ENCODE data around the gene RNF26.
A peak's percentile ranks its signal among the peaks of the same experiment; 100 is the strongest.

Gene RNF26

DNA sequence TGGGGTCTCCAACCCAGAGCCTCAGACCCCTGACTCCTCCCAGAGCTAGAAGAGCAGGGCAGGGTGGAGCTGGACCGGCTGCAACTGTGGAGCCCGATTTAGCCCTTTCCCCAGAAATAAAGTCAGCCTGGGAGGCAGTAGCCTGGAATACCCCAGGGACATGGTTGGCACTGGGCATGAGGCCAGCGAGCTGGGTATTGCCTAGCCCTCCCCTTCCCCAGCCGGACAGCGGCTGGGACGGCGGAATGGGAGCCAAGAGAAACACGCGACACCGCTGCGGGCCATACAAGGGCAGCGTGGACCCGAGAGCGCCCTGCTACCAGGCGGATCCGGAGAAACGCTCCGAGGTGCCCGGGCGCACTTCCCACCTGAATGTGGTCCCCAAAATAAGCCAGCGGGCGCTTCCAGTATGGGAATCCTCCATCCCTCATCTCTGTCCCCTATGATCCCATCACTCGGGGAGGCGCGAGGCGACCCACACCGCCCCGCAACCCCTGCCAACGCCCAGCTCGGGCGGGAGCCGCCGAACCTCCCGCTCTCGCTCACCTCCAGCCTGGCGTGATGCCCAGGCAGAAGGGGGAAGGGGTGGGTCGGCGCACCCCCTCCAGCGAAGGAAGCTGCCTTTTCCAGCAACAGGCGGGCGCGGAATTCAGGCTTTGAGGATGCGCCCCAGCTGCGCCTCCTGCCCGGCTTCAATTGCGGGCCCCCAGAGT is 18.2 kb upstream of the RNF26 start:
- no peak for DNase-seq (ENCODE audit: low read depth)

DNA sequence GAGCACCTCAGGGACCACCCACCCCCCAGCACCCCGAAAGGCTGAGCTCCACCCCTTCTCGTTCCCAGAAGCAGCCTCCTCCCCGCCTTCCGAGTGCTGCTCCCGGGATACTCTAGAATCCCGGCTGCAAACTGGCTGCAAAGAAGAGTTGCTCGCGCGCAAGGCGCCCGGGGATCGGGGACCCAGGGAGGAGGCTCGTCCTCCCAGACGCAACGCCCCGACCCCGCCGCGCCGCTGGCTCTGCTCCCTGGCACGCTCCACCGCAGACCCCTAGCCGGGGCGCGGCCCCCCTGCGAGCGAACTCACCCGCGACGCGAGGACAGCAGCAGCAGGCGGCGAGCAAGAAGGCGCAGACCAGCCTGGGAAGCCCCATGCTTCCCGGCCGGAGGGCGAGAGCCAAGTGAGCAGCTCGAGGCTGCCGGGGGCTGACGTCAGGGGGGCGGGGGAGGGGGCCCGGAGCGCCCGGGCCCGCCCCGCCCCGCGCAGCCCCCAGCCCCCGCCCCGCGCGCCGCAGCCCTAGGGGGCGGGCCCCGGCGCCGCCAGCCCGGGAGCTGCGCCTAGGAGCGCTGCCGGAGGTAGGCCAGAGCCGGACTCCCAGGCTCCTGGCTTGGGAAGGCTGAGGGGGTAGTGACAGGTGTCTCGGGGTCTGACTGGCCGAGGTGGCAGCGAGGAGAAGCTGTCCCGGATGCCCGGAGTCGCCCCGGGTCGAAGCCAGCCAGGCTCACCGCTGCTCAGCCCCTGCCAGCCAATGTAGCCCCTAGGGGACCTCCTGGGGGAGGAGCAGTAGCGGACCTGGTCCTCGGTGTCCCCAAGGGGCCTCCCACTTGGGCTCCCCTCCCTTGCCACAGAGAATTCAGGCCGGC is 17.4 kb upstream of the RNF26 start, which contains the start of gene MCAM:
MCAM (minus strand) TSS at position 402 of the 863 bp plus-strand sequence; CDS start at position 373, 29 bp downstream.
- DNase-seq (ENCODE audit: low read depth) = peak; percentile 54

DNA sequence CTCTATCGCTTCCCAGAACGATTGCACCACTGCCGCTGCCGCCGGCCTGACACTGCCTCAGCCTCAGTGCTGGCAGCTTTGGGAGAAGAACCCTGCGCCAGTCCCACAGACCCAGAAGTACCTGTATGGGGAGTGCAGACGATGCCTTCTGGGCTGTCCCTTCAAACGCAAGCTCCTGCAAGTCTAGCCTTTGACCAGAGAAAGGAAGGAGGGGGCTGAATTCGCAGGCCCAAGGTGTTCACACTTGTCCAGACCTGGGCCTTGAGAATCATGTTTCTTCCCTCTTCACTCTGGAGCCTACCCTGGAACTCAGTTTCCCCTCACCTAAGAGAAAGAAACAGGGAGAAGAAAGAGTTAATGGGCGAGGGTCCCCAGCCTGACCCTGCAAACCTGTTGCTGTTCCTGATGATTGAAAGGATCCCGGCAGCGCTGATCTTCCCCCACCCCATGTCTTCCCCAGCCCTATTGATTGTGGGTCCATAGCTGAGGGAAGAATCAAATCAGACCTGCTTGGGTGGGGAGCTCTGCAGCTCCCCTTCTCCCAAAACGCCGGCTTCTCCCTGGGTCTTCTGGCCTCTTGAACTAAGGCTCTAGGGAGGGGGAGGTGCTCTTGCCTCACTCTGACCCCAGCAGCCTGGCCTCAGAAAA is 16.6 kb upstream of the RNF26 start:
- DNase-seq (ENCODE audit: low read depth) = peak; percentile 63

DNA sequence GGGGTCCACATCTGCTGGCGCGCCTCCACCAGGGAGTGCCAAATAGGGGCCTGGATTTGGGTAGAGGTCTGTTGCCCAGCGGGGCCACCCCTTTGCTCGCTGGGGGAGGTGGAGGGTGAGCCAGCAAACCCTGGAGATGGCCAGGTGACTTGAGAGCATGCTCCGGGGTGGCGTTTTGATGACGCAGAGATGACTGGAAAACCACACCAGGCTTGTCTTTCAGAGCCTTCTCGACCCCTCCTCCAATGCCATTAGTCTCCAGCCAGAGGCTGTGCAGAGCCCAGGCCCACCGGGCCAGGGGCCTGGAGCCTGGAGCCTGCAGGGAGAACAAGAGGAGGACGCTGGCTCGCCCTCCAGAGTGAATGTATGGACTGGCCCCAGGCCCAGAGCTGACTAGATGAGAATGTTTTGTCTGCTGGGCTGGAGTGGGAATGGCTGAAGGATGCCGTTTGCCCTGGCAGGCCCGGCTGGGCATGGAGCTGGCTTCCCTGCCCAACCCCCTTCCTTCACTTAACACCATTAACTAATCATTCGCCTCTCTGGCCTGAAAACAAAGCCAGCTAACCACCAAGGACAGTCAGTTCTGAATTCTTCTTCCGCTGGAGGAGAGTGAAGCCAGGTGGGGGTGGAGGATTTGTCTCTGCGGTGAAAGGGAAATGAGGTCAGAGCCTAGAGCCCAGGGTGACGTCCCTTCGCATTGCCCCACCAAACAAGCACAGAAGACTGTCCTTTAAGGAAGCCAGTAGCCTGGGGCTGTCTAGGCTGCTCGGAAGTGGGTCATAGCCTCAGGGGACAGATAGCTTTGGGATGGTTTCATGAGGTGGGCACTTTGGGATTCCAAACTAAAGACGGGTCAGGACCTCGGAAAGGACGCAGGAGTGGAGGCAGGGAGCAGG is 15.8 kb upstream of the RNF26 start:
- DNase-seq (ENCODE audit: low read depth) = peak; percentile 97

DNA sequence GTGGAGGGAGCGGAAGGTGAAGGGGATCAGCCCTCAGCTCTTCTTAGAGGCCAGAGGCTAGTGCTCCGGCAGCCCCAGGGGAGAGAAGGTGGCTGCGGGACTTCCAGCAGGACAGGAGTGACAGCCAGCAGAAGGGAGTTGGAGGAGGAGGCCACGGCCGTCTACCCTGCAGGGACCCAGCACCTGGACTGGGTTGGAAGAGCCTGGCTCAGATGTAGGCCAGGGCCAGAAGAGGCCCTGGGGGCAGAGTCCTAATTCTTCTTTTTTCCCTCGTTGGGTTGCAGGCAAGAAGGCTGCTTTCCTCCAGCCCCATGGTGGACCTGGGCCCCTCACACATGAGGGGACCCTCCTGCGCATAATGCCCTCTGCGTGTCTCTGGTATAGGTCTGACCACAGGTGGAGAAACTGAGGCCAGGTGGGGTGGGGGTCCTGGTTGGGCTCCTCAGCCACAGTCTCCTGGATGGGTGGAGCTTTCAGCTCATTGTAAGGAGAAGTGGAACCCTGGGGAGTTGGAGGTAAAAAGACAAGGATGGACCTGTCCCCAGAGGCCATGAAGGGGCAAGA is 15.1 kb upstream of the RNF26 start:
- DNase-seq (ENCODE audit: low read depth) = no peak

DNA sequence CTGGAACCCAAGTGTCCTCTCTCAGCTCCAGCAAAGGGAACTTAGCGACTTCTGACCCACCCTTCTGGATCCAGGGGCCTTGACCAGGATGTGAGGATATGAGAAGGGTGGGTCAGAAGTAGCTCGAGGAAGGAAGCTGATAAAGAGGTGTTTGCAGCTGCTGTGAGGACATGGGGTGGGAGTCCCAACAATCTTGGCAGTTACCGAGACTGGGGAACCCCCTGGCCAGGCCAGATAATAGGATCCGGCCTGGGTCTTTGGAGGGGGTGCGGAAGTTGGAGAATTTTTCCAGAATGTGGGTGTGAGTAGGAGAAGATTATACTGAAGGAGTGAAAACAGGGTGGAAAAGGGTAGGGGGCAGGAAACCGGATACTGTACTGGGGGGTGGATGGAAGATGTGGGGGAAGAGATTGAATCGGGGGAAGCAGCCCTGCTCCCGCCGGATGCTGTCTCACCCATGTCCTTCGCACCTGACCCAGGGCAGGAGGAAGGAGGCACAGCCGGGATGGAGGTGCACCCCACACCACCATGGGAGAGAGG is 14.6 kb upstream of the RNF26 start:
- no peak for DNase-seq (ENCODE audit: low read depth)

DNA sequence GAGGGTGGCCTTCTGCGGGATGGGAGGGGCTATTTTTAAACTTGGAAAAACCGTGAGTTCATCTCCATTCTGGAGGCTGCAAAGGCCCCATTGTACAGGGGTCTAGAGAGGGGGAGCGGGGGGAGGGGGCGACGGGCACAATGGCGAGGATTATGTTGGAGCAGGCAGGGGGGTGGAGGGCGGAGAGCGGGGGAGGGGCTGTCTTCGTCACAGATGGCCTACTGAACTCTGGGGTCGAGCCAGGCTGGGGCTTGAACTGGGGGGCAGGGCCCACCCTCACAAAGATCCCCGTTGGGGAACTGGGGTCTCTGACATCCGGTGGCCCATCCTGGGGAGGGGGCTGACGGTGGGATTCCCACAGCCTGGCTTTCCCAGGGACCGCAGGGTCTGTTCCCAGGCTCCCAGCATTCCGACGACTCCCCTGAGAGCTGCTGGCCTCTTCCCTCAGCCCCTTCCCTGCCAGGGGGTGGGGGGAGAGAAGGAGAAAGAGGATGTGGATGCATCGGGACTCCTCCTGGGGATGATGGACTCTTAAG is 14.0 kb upstream of the RNF26 start:
- DNase-seq (ENCODE audit: low read depth) = no peak

DNA sequence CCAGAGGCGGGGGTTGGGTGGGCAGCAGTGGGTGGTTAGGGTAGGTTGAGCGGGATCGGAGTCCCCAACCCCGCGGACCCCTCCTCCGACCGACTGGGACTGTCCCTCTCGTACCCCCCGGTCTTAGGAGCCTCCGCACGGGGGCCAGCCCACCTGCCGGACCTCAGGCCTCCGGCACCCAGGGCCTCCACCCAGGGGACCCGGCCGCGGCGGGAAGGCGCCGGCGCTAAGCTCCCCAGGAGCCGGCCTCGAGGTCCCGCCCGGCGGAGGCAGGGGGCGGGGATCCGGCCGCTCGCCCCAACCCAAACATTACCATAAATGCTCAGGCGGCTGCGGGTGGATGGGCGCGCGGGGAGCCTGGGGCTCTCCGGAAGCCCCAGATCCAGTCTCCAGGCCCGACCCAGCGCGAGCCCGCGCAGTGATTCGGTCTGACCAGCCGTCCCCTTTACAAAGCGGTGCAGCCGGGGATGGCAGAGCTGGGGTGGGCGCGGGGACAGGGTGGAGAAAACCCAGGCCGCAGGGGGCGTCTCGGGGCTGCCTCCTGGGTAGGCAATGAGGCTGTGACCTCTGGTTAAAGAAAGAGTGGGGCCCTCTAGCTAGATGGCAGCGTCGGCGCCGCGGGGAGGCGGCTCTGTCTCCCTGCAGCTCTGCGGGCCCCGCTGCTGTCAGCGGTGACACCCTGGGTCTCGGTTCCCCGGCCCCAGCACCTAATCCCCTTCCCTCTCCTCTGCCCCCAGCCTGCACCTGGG is 13.4 kb upstream of the RNF26 start:
- peak; percentile 71 for DNase-seq (ENCODE audit: low read depth)

DNA sequence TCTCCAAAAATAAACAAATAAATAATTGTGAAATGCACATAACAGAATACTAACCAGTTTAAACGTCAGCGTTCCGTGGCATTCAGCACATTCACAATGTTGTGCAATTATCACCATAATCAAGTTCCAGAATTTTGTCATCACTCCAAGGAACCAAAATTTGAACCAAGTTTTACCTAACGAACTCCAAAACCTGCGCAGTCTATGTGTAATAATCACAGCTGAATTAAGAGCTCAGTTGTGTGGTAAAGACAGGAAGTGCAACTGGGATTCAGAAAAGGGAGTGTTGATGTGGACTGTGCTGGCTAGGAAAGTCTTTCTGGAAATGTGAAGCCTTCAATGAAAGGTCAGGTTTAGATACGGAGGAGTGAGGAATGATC is 12.0 kb upstream of the RNF26 start:
- no peak for DNase-seq (ENCODE audit: low read depth)

DNA sequence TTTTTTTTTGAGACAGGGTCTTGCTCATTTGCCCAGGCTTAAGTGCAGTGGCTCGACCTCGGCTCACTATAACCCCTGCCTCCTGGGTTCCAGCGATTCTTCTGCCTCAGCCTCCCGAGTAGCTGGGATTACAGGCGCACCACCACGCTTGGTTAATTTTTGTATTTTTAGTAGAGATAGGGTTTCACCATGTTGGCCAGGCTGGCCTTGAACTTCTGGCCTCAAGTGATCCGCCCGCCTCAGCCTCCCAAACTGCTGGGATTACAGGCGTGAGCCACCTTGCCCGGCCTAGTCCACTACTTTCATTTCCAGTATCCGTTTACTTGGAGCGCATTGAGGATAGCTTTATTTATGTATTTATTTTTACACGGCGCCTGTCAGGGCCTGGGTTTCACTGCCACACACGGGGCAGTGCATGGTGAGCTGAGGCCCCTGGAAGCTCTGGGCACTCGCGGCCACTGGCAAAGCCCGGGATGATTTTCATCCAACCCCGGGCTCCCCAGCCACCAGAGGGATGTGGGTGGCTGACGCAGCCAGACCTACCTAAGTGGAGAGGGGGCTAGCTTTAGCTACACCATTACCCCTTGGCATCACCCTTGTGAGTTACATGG is 11.3 kb upstream of the RNF26 start:
- no peak for DNase-seq (ENCODE audit: low read depth)

DNA sequence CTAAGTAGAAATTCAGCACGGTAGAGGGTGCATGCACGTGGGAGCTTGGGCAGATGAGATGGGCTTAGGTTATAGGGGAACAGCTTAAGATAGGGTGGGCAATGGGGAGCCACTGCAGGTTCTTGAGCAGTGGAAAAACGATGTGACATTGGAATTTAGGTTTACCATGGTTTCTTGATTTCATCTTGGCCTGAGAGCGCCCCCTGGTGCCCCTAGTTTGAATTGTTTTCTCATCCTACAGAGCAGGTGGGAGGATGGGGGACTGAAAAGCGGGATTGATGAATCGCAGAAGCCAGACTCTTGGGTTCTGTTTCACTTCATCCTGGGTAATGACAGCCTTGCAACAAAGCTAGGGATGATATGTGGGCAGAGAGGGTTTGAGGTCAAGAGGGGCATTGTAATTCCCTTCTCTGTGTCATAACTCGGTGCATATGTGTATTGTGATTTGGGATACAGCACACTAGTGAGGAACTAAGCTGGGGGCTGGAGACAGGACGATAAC is 10.7 kb upstream of the RNF26 start:
- DNase-seq (ENCODE audit: low read depth) = peak; percentile 93

DNA sequence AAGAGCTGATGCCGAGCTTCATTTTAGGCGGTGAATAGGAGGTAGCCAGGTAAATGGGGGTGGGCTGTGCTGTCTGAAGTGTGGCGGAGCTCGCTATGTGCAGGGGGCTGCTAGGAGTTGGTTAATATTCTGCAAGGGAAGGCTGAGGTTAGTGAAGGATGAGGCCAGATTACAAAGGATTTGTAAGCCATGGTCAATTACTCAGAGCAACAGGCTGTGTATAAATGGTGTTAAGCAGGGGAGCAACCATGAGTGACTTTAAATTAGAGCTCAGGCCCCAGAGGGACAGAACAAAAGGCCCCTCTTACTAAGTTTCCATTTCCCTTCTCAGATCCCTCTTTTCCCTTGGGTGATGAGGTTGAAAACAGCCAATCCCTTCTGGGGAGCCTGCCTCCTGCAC is 10.1 kb upstream of the RNF26 start:
- no peak for DNase-seq (ENCODE audit: low read depth)

DNA sequence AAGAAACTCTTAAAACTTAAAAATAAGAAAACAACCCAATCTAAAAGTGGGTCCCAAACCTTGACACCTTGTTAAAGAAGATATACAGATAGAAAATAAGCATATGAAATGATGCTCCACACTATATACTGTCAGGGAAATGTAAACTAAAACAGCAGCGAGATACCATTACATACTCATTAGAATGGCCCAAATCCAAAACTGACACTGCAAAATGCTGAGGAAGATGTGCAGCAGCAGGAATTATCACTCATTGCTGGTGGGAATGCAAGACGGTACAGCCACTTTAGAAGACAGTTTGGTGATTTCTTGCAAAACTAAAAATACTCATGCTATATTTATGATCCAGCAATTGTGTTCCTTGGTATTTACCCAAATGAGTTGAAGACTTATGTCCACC is 5.0 kb upstream of the RNF26 start:
- DNase-seq (ENCODE audit: low read depth) = no peak

DNA sequence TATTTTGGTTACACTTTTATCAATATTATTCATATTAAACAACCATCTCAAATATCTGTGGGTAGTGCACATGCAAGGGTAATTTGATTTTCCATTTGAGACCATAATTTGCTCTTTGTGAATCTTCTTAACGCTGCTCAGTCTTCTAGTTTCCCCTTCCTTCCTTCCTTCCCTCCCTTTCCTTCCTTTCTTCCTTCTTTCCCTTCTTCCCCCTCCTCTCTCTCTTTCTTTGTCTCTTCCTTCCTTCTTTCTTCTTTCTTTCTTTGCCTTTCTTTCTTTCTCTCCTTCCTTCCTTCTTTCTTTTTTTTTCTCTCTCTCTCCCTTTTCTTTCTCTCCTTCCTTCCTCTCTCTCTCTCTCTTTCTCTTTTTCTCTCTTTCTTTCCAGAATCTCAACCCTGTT is 4.1 kb upstream of the RNF26 start:
- no peak for DNase-seq (ENCODE audit: low read depth)

DNA sequence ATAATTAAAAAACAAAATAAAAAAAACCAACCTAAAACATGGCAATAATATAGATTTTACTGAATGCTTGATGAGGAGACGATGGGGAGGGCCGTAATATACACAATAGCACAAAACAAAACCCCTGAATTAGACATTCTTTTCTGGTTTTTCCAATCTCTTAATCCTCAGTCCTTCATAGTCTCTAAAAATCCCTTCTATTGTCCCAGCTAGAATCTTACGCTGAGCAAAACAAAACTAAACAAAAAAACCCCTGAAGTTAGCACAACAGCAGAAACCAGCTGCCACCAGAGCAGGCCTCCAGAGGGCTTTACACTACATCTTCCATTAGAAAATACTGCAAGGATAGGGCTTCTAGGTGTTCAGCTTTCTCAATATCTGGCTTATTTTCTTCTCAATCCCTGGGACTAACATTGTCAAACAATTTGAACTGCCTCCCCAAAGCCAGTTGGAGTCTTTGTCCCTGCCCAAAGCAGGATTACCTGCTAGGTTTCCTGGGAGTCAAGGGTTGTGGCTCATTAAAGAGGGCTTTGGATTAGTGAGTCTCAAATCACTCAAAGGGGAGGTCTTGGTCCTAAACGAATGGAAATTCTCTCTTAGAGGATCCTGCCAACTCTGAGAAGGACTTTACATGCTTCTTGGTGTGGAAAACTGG is 2.1 kb upstream of the RNF26 start:
- no peak for DNase-seq (ENCODE audit: low read depth)

DNA sequence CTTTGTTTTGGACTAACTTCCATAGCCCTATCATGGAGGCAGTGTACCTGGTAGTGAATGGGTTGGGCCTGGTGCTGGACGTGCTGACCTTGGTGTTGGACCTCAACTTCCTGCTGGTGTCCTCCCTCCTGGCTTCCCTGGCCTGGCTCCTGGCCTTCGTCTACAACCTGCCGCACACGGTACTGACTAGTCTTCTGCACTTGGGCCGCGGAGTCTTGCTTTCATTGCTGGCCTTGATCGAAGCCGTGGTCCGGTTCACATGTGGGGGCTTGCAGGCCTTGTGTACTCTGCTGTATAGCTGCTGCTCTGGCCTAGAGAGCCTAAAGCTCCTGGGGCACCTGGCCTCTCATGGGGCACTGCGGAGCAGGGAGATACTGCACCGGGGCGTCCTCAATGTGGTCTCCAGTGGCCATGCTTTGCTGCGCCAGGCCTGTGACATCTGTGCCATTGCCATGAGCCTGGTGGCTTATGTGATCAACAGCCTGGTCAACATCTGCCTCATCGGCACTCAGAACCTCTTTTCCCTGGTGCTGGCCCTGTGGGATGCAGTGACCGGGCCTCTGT is 846 bp downstream of the RNF26 start:
- no peak for DNase-seq (ENCODE audit: low read depth)

DNA sequence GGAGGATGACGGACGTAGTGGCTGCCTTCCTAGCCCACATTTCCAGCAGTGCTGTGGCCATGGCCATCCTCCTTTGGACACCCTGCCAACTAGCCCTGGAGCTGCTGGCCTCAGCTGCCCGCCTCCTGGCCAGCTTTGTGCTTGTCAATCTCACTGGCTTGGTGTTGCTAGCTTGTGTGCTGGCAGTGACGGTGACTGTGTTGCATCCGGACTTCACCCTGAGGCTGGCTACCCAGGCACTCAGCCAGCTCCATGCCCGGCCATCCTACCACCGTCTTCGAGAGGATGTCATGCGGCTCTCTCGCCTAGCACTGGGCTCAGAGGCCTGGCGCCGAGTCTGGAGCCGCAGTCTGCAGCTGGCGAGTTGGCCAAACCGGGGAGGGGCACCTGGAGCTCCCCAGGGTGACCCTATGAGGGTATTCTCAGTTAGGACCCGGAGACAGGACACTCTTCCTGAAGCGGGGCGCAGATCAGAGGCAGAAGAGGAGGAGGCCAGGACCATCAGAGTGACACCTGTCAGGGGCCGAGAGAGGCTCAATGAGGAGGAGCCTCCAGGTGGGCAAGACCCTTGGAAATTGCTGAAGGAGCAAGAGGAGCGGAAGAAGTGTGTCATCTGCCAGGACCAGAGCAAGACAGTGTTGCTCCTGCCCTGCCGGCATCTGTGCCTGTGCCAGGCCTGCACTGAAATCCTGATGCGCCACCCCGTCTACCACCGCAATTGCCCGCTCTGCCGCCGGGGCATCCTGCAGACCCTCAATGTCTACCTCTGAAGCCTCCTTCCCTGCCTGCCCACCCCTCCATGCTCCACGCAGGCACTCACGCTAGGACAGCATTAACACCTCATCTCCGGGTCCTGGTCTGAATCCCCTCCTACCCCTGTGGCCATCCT is 1.6 kb downstream of the RNF26 start:
- DNase-seq (ENCODE audit: low read depth) = no peak
